Peyer's patch (tissue), 4 donors: ENCODE measurements around the gene MACROD2.

Source experiments
- CTCF ChIP-seq, 6 experiments: fragments of 450-650 bp in 4 of 6; fragments of 200-600 bp in 2 of 6; sonication (generic) in 1 of 6; IDR thresholded peaks; one replicate each; pipeline ENCODE4 v1.5.1; 2017 to 2019; ENCODE audit warnings: antibody characterized with exemption in 6 of 6, mild to moderate bottlenecking in 3 of 6, moderate library complexity in 1 of 6
- POLR2A ChIP-seq, 2 donors: fragments of 450-650 bp; IDR thresholded peaks; one replicate each; pipeline ENCODE4 v1.5.1; 2017; ENCODE audit warnings: antibody characterized with exemption in 2 of 2, mild to moderate bottlenecking in 2 of 2, moderate library complexity in 2 of 2

- TF ChIP-seq POLR2A (IDR thresholded peaks at IDR 0.05) (no peak), CTCF (IDR thresholded peaks at IDR 0.05) (no peak)
These were observed 2047.4 kb downstream of the MACROD2 start for GRCh38 chr20:16042731-16043130.
